HepG2 (cell line): ENCODE results near the gene RPRML. TPM values are rescaled to one million over a fixed set of nuclear protein-coding genes. Genes with fewer than 3 reads are reported as not detected.
A peak's percentile ranks its signal among the peaks of the same experiment; 100 is the strongest.

Source experiments
- AKAP8 ChIP-seq: sonication (generic); formaldehyde crosslinking; IDR thresholded peaks from 2 replicates; pipeline ENCODE4 v1.5.1; 2020; ENCODE audit warnings: mild to moderate bottlenecking, missing genetic modification reagents
- ARNTL ChIP-seq: sonication (generic); formaldehyde crosslinking; IDR thresholded peaks from 2 replicates; pipeline ENCODE4 v1.4.0; 2020; ENCODE audit warnings: mild to moderate bottlenecking, missing genetic modification reagents
- ATM ChIP-seq: fragments of 450-650 bp; IDR thresholded peaks from 2 replicates; pipeline ENCODE4 v1.7.1; 2017; ENCODE audit warnings: mild to moderate bottlenecking, borderline replicate concordance
- BCL6 ChIP-seq: IDR thresholded peaks from 2 replicates; pipeline ENCODE4 v1.6.1; 2016; ENCODE audit warnings: missing genetic modification reagents, missing compliant biosample characterization
- BORCS8-MEF2B ChIP-seq: sonication (generic); formaldehyde crosslinking; IDR thresholded peaks from 2 replicates; pipeline ENCODE4 v1.8.0; 2022; ENCODE audit warnings: mild to moderate bottlenecking, missing genetic modification reagents
- BRD4 ChIP-seq: sonication (generic); formaldehyde crosslinking; IDR thresholded peaks from 2 replicates; pipeline ENCODE4 v1.4.0; 2020; ENCODE audit warnings: missing genetic modification reagents
- CREB1 ChIP-seq, 2 experiments: fragments of 450-650 bp in 1 of 2; IDR thresholded peaks; 2 replicates each; pipeline ENCODE4 v1.6.1; 2016 to 2017; ENCODE audit warnings: control low read depth in 1 of 2, mild to moderate bottlenecking in 1 of 2, missing compliant biosample characterization in 1 of 2, missing genetic modification characterization in 1 of 2
- EP300 ChIP-seq, 3 experiments: sonication (generic) in 1 of 3; formaldehyde crosslinking in 1 of 3; IDR thresholded peaks; 2 replicates each; pipeline versions ENCODE4 v1.5.1 to v1.6.1; 2011 to 2020; ENCODE audit warnings: low read depth in 2 of 3, low read length in 2 of 3, borderline replicate concordance in 1 of 3, improper control_type of control experiment in 1 of 3, mild to moderate bottlenecking in 1 of 3, missing genetic modification reagents in 1 of 3, moderate library complexity in 1 of 3
- HCFC1 ChIP-seq: fragments of 150-350 bp; IDR thresholded peaks from 2 replicates; pipeline ENCODE4 v1.6.1; 2014; ENCODE audit warnings: low read depth, low read length
- IRX3 ChIP-seq: sonication (generic); formaldehyde crosslinking; IDR thresholded peaks from 2 replicates; pipeline ENCODE4 v1.8.1; 2023; ENCODE audit warnings: mild to moderate bottlenecking, low read depth, missing genetic modification reagents, borderline replicate concordance
- JUNB ChIP-seq: sonication (generic); formaldehyde crosslinking; IDR thresholded peaks from 2 replicates; pipeline ENCODE4 v1.8.0; 2022; ENCODE audit warnings: missing genetic modification reagents, mild to moderate bottlenecking, borderline replicate concordance
- KDM1A ChIP-seq: IDR thresholded peaks from 2 replicates; pipeline ENCODE4 v1.6.1; 2016; ENCODE audit warnings: missing compliant biosample characterization
- KLF12 ChIP-seq: sonication (generic); formaldehyde crosslinking; IDR thresholded peaks from 2 replicates; pipeline ENCODE4 v1.4.0; 2020; ENCODE audit warnings: missing genetic modification reagents, borderline replicate concordance
- MAX ChIP-seq: IDR thresholded peaks from 2 replicates; pipeline ENCODE4 v1.6.1; 2012; ENCODE audit warnings: inconsistent platforms
- PBX2 ChIP-seq: IDR thresholded peaks from 2 replicates; pipeline ENCODE4 v1.6.1; 2016; ENCODE audit warnings: control low read depth
- PREB ChIP-seq: sonication (generic); formaldehyde crosslinking; IDR thresholded peaks from 2 replicates; pipeline ENCODE4 v1.4.0; 2020; ENCODE audit warnings: missing genetic modification reagents
- RAD21 ChIP-seq: fragments of 450-650 bp; formaldehyde crosslinking; IDR thresholded peaks from 2 replicates; pipeline ENCODE4 v1.5.0; 2020; ENCODE audit warnings: mild to moderate bottlenecking
- ZBTB44 ChIP-seq: sonication (generic); formaldehyde crosslinking; IDR thresholded peaks from 2 replicates; pipeline ENCODE4 v1.4.0; 2020; ENCODE audit warnings: missing genetic modification reagents
- ZFP41 ChIP-seq: sonication (generic); formaldehyde crosslinking; IDR thresholded peaks from 2 replicates; pipeline ENCODE4 v1.4.0; 2020; ENCODE audit warnings: mild to moderate bottlenecking, missing genetic modification reagents, borderline replicate concordance
- ZNF143 ChIP-seq: sonication (generic); formaldehyde crosslinking; IDR thresholded peaks from 2 replicates; pipeline ENCODE4 v1.4.0; 2020; ENCODE audit warnings: missing genetic modification reagents
- ZNF225 ChIP-seq: sonication (generic); formaldehyde crosslinking; IDR thresholded peaks from 2 replicates; pipeline ENCODE4 v1.4.0; 2020; ENCODE audit warnings: mild to moderate bottlenecking, missing genetic modification reagents
- ZNF33A ChIP-seq: sonication (generic); formaldehyde crosslinking; IDR thresholded peaks from 2 replicates; pipeline ENCODE4 v1.5.1; 2020; ENCODE audit warnings: missing genetic modification reagents, mild to moderate bottlenecking, moderate library complexity, borderline replicate concordance
- ZNF569 ChIP-seq: sonication (generic); formaldehyde crosslinking; IDR thresholded peaks from 2 replicates; pipeline ENCODE4 v1.5.0; 2020; ENCODE audit warnings: mild to moderate bottlenecking, missing genetic modification reagents, moderate library complexity, borderline replicate concordance
- ZNF615 ChIP-seq: sonication (generic); formaldehyde crosslinking; IDR thresholded peaks from 2 replicates; pipeline ENCODE4 v1.5.0; 2020; ENCODE audit warnings: mild to moderate bottlenecking, missing genetic modification reagents, borderline replicate concordance
- ZNF746 ChIP-seq: sonication (generic); formaldehyde crosslinking; IDR thresholded peaks from 2 replicates; pipeline ENCODE4 v1.8.0; 2022; ENCODE audit warnings: mild to moderate bottlenecking, missing genetic modification reagents
- polyA plus RNA-seq, 8 experiments: library from polyadenylated mRNA; depleted of rRNA in 3 of 8; stranded (reverse) in 7 of 8; unstranded in 1 of 8; fragments of >200 nt; fragmentation: Illumina TruSeq in 4 of 8; extraction: Trizol in 4 of 8; gene quantifications; 2 replicates each; pipeline versions ENCODE4 v1.2.1 to v1.2.3, GENCODE V29; 2011 to 2016; ENCODE audit warnings: low read depth in 4 of 8, missing spikeins in 1 of 8, mixed read lengths in 1 of 8; ENCODE audit not compliant: insufficient read depth in 1 of 8
- total RNA-seq, 5 experiments: library from RNA; depleted of rRNA; stranded (reverse); fragments of >200 nt; fragmentation: Illumina TruSeq; extraction: Trizol; gene quantifications; 2 replicates each; pipeline ENCODE4 v1.2.3, GENCODE V29; 2016; ENCODE audit warnings: low read depth in 1 of 5

RPRML gene
- total and polyA plus RNA-seq, 2 of the 13 experiments (the other 11 are each of a cell fraction or from before 2014, with no cell fraction given), result not detected

- TF ChIP-seq ZBTB44 (CRISPR knock-in tag) (peak; percentile 44; the same call in 1 of the 2 replicates), HCFC1 (no peak), PBX2 (CRISPR knock-in tag) (peak; percentile 86), IRX3 (CRISPR knock-in tag) (peak; percentile 93; the same call in 1 of the 2 replicates), KDM1A (CRISPR knock-in tag) (peak; percentile 53; the same call in 1 of the 2 replicates), BORCS8-MEF2B (peak; percentile 97), ZNF33A (CRISPR knock-in tag) (no peak), BRD4 (CRISPR knock-in tag) (peak; percentile 85), MAX (peak; percentile 100), ZNF569 (no peak), ZNF746 (CRISPR knock-in tag) (peak; percentile 96), ZNF225 (CRISPR knock-in tag) (no peak), ARNTL (peak; percentile 92), PREB (CRISPR knock-in tag) (no peak), RAD21 (CRISPR knock-in tag) (0 out of 2 replicates have a peak, but pooled peaks have one; percentile 48), JUNB (CRISPR knock-in tag) (no peak), ZNF143 (CRISPR knock-in tag) (peak; percentile 62; the same call in 1 of the 2 replicates), ZFP41 (CRISPR knock-in tag) (peak; percentile 84; the same call in 1 of the 2 replicates), ATM (no peak), BCL6 (CRISPR knock-in tag) (peak; percentile 90), CREB1 (IDR thresholded peaks at IDR 0.05) (peak; percentile 52; the same call in 1 of the 2 replicates), CREB1 (CRISPR knock-in tag; IDR thresholded peaks at IDR 0.05) (no peak), EP300 (IDR thresholded peaks at IDR 0.05; ENCODE audit: low read depth in 2 of 2, low read length in 2 of 2) (peak in 1 of 2 experiments; percentile 83; a peak in 3 of 4 replicates), EP300 (CRISPR knock-in tag; IDR thresholded peaks at IDR 0.05; ENCODE audit: borderline replicate concordance) (peak; percentile 85), ZNF615 (0 out of 2 replicates have a peak, but pooled peaks have one; percentile 58), KLF12 (CRISPR knock-in tag) (peak; percentile 81; the same call in 1 of the 2 replicates), AKAP8 (peak; percentile 96)
Observed at GRCh38 chr17:46943501-46944393, 35.3 kb downstream of the RPRML start (continued).
